HG03196 (cell line): ENCODE measurements around the gene TAS1R3.
A peak's percentile ranks its signal among the peaks of the same experiment; 100 is the strongest.
"Not testable (repeated sequence)": the region's sequence is repeated elsewhere in the genome, so short reads cannot be mapped to it uniquely, and the experiment has no call there.

Source experiments
- ATAC-seq: cut with Tn5 transposase; IDR thresholded peaks from one replicate; pipeline ENCODE4 v1.9.1; 2021; ENCODE audit not compliant: unreplicated experiment

TAS1R3 gene

GRCh38 chr1:1307923-1308755 lies 22.9 kb upstream of the TAS1R3 start, which contains the start of the genes ACAP3 and PUSL1:
Gene ACAP3 (minus strand): TSS chr1:1307930. CDS start chr1:1307815, 115 bp downstream.
Gene PUSL1 (plus strand): TSS chr1:1308597. CDS start chr1:1308644, 47 bp downstream.
- ATAC-seq = peak; percentile 55

- ATAC-seq = no peak
These were observed 22.3 kb upstream of the TAS1R3 start for GRCh38 chr1:1308756-1309250.

- no peak for ATAC-seq
These were observed 21.6 kb upstream of the TAS1R3 start for GRCh38 chr1:1309251-1310108.

- ATAC-seq = no peak
These were observed 21.0 kb upstream of the TAS1R3 start for GRCh38 chr1:1310109-1310385.

GRCh38 chr1:1310476-1311053 lies 20.5 kb upstream of the TAS1R3 start:
- no peak for ATAC-seq

- no peak for ATAC-seq
These were observed 19.7 kb upstream of the TAS1R3 start for GRCh38 chr1:1311107-1312104.

- no peak for ATAC-seq
These were observed 18.4 kb upstream of the TAS1R3 start for GRCh38 chr1:1312450-1313314.

GRCh38 chr1:1313500-1314236 lies 17.4 kb upstream of the TAS1R3 start:
- no peak for ATAC-seq

- ATAC-seq = no peak
These were observed 16.9 kb upstream of the TAS1R3 start for GRCh38 chr1:1314237-1314586.

- no peak for ATAC-seq
These were observed 16.3 kb upstream of the TAS1R3 start for GRCh38 chr1:1314678-1315335.

- no peak for ATAC-seq
These were observed 15.6 kb upstream of the TAS1R3 start for GRCh38 chr1:1315435-1315954.

GRCh38 chr1:1316199-1316598 lies 14.9 kb upstream of the TAS1R3 start:
- not testable (repeated sequence) for ATAC-seq

- ATAC-seq = no peak
These were observed 13.7 kb upstream of the TAS1R3 start for GRCh38 chr1:1317420-1317819.

GRCh38 chr1:1318131-1318652 lies 12.9 kb upstream of the TAS1R3 start:
- ATAC-seq = no peak

GRCh38 chr1:1318777-1319645 lies 12.1 kb upstream of the TAS1R3 start:
- no peak for ATAC-seq

- no peak for ATAC-seq
These were observed 11.5 kb upstream of the TAS1R3 start for GRCh38 chr1:1319646-1319941.
